ENCODE results near the gene CFAP77. TPM values are rescaled to one million over a fixed set of nuclear protein-coding genes. Genes with fewer than 3 reads are reported as not detected.

The CFAP77 gene
- total and polyA plus RNA-seq, 2 of the 13 experiments (the other 11 are each of a cell fraction or from before 2014, with no cell fraction given) = not detected

DNA sequence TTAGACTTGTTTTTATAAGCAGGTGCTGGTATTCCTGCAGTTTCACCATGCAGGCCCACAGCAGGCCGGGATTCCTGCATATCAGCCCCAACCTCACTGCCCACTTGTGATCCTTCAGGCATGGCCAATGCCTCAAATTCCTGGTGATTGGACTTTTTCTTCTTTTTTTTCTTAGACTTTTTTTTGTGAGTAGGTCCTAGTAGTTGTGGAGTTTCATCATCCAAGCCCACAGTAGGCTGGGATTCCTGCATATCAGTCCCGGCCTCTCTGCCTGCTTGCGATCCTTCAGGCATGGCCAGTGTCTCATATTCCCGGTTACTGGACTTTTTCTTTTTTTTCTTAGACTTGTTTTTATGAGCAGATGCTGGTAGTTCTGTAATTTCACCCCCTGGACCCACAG is 8.2 kb upstream of the CFAP77 start:
- in situ Hi-C loops (cut with HindIII; ENCODE audit: extremely low pct_ligation_motif_present, low pct_unique_long_range_greater_than_20kb) = no loop called here
- Histone ChIP-seq H3K27me3 (ENCODE audit: control insufficient read depth in 1 of 2, insufficient read depth in 2 of 2, low read length in 2 of 2) (no peaks in the 10 kb centered on the region), H3K36me3 (replicated peaks in 1 of 2; ENCODE audit: control insufficient read depth in 1 of 2, insufficient read depth in 2 of 2, low read length in 2 of 2) (peaks cover 13 to 34% of the 10 kb centered on the region in 2 experiments), H3K79me2 (ENCODE audit: insufficient read depth, low read length) (peaks cover 11% of the 10 kb centered on the region), H3K4me2 (ENCODE audit: low read depth, low read length) (no peak overlapping the region), H3K27ac (ENCODE audit: extremely low read length, insufficient read depth, low read length) (no peak overlapping the region), H3K9me3 (ENCODE audit: low read length) (no peaks in the 10 kb centered on the region), H4K20me1 (ENCODE audit: insufficient read depth, low read length) (no peaks in the 10 kb centered on the region), H3K4me3 (replicated peaks in 1 of 3; ENCODE audit: insufficient read depth in 1 of 3, low read depth in 2 of 3, low read length in 3 of 3) (no peak overlapping the region), H2AFZ (ENCODE audit: low read length) (no peak overlapping the region), H3K4me1 (ENCODE audit: insufficient read depth, low read length) (peaks cover 8% of the 10 kb centered on the region), H3K9ac (ENCODE audit: insufficient read depth, low read depth, low read length) (no peak overlapping the region)
- FAIRE-seq (no peak), DNase-seq (ENCODE audit: low spot score) (no peak), ATAC-seq (no peak)
- intact Hi-C loops (cut with micrococcal nuclease; ENCODE audit: unreplicated experiment) = no loop called here
- ChIA-PET POLR2A (no interaction called here), CTCF (ENCODE audit: low intra/inter-chr PET ratio, low total read pairs) (no interaction called here)
- 95% methylated on average over 4 of the region's 4 CpGs for WGBS (ENCODE audit: low lambda C conversion rate)
- no peak for TF ChIP-seq ZNF205 (CRISPR knock-in tag; IDR thresholded peaks at IDR 0.05)
- no peak for TF ChIP-seq ZSCAN20 (CRISPR knock-in tag; IDR thresholded peaks at IDR 0.05; ENCODE audit: borderline replicate concordance)
- no peak for TF ChIP-seq JUN (CRISPR knock-in tag; IDR thresholded peaks at IDR 0.05)
- no peak for TF ChIP-seq MXD4 (CRISPR knock-in tag; IDR thresholded peaks at IDR 0.05)
- no TSS peak for BruUV-seq (replicated peaks)

- CTCF ChIA-PET (ENCODE audit: low intra/inter-chr PET ratio, low total read pairs) = no interaction called here
- BruUV-seq (replicated peaks) = no TSS peak
These were observed 5.7 kb upstream of the CFAP77 start for GRCh38 chr9:132404228-132404881.

More at GRCh38 chr9:132404228-132404881, 5.7 kb upstream of the CFAP77 start:
- Histone ChIP-seq H3K9ac (ENCODE audit: insufficient read depth, low read depth, low read length) (no peak overlapping the region), H2AFZ (ENCODE audit: low read length) (no peak overlapping the region), H3K4me1 (ENCODE audit: insufficient read depth, low read length) (peaks cover 20% of the 10 kb centered on the region), H3K9me3 (ENCODE audit: low read length) (no peaks in the 10 kb centered on the region), H3K4me2 (ENCODE audit: low read depth, low read length) (no peak overlapping the region), H4K20me1 (ENCODE audit: insufficient read depth, low read length) (no peaks in the 10 kb centered on the region), H3K27me3 (ENCODE audit: control insufficient read depth in 1 of 2, insufficient read depth in 2 of 2, low read length in 2 of 2) (peaks cover 0 to 9% of the 10 kb centered on the region in 2 experiments; a peak in 3 of 5 replicates), H3K79me2 (ENCODE audit: insufficient read depth, low read length) (peaks cover 11% of the 10 kb centered on the region), H3K36me3 (replicated peaks in 1 of 2; ENCODE audit: control insufficient read depth in 1 of 2, insufficient read depth in 2 of 2, low read length in 2 of 2) (peaks cover 8 to 23% of the 10 kb centered on the region in 2 experiments), H3K27ac (ENCODE audit: extremely low read length, insufficient read depth, low read length) (no peak overlapping the region), H3K4me3 (replicated peaks in 1 of 3; ENCODE audit: insufficient read depth in 1 of 3, low read depth in 2 of 3, low read length in 3 of 3) (no peak overlapping the region)
- 93% methylated on average over 9 of the region's 9 CpGs for WGBS (ENCODE audit: low lambda C conversion rate)
- in situ Hi-C loops (cut with HindIII; ENCODE audit: extremely low pct_ligation_motif_present, low pct_unique_long_range_greater_than_20kb) (no loop called here), intact Hi-C loops (cut with micrococcal nuclease; ENCODE audit: unreplicated experiment) (no loop called here)
- no peak for DNase-seq (ENCODE audit: low spot score)
- POLR2A ChIA-PET = no interaction called here
- FAIRE-seq = no peak
- TF ChIP-seq ZNF614 (CRISPR knock-in tag; IDR thresholded peaks at IDR 0.05; ENCODE audit: borderline replicate concordance) (no peak), KLF16 (CRISPR knock-in tag; IDR thresholded peaks at IDR 0.05) (no peak), ZNF101 (CRISPR knock-in tag; IDR thresholded peaks at IDR 0.05; ENCODE audit: borderline replicate concordance, low read depth) (no peak), ETS1 (CRISPR knock-in tag; IDR thresholded peaks at IDR 0.05) (no peak), ZNF546 (CRISPR knock-in tag; conservative IDR thresholded peaks at IDR 0.05) (no peak), CSRNP2 (CRISPR knock-in tag; conservative IDR thresholded peaks at IDR 0.05; ENCODE audit: low read depth) (no peak), ZBTB42 (CRISPR knock-in tag; IDR thresholded peaks at IDR 0.05) (no peak), POLR2A (IDR thresholded peaks at IDR 0.05; ENCODE audit: insufficient read depth in 1 of 2, low read depth in 2 of 2, low read length in 2 of 2) (no peak), ZSCAN20 (CRISPR knock-in tag; IDR thresholded peaks at IDR 0.05; ENCODE audit: borderline replicate concordance) (no peak), ZNF672 (CRISPR knock-in tag; IDR thresholded peaks at IDR 0.05) (no peak), ZNF607 (CRISPR knock-in tag; IDR thresholded peaks at IDR 0.05; ENCODE audit: borderline replicate concordance) (no peak), MED1 (CRISPR knock-in tag; IDR thresholded peaks at IDR 0.05) (no peak)
- TF ChIP-seq, protein P1, sequence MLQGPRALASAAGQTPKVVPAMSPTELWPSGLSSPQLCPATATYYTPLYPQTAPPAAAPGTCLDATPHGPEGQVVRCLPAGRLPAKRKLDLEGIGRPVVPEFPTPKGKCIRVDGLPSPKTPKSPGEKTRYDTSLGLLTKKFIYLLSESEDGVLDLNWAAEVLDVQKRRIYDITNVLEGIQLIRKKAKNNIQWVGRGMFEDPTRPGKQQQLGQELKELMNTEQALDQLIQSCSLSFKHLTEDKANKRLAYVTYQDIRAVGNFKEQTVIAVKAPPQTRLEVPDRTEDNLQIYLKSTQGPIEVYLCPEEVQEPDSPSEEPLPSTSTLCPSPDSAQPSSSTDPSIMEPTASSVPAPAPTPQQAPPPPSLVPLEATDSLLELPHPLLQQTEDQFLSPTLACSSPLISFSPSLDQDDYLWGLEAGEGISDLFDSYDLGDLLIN (CRISPR knock-in tag; IDR thresholded peaks at IDR 0.05; ENCODE audit: borderline replicate concordance) = no peak
- ATAC-seq = no peak
